ENCODE results near the gene ACOT7. TPM values are rescaled to one million over a fixed set of nuclear protein-coding genes. Genes with fewer than 3 reads are reported as not detected.

Gene ACOT7
- total and polyA plus RNA-seq, 2 of the 13 experiments (the other 11 are each of a cell fraction or from before 2014, with no cell fraction given) = 33.0 to 55.8 TPM

GRCh38 chr1:6245086-6245868, 148.3 kb downstream of the ACOT7 start (continued):
- no peak for TF ChIP-seq MATR3 (CRISPR knock-in tag; IDR thresholded peaks at IDR 0.05)
- peak; percentile 93; the same call in 1 of the 2 replicates for TF ChIP-seq THAP8 (CRISPR knock-in tag; IDR thresholded peaks at IDR 0.05; ENCODE audit: borderline replicate concordance)
- peak; percentile 98; the same call in 1 of the 2 replicates for TF ChIP-seq ZNF367 (CRISPR knock-in tag; IDR thresholded peaks at IDR 0.05; ENCODE audit: borderline replicate concordance)
- TF ChIP-seq SIN3A (IDR thresholded peaks at IDR 0.05; ENCODE audit: borderline replicate concordance, low read depth, low read length) = peak; percentile 63; the same call in 1 of the 2 replicates
- TF ChIP-seq ZNF616 (CRISPR knock-in tag; IDR thresholded peaks at IDR 0.05; ENCODE audit: low read depth) = peak; percentile 98
- no peak for TF ChIP-seq SUZ12 (IDR thresholded peaks at IDR 0.05; ENCODE audit: low read depth, low read length)
- peak; percentile 97 for TF ChIP-seq GLMP (CRISPR knock-in tag; IDR thresholded peaks at IDR 0.05; ENCODE audit: borderline replicate concordance)

- BruUV-seq (replicated peaks) = no TSS peak
- in situ Hi-C loops (cut with HindIII; ENCODE audit: extremely low pct_ligation_motif_present, low pct_unique_long_range_greater_than_20kb) = loop anchor here (5.0 to 10.0 kb wide), 3 partner anchors 38 to 170 kb away; partner anchors contain the start of gene HES2
- Histone ChIP-seq H3K9ac (ENCODE audit: insufficient read depth, low read depth, low read length) (no peak overlapping the region), H3K4me1 (ENCODE audit: insufficient read depth, low read length) (peaks cover 42% of the 10 kb centered on the region), H3K27me3 (ENCODE audit: control insufficient read depth in 1 of 2, insufficient read depth in 2 of 2, low read length in 2 of 2) (peaks cover 15 to 57% of the 10 kb centered on the region in 2 experiments), H3K36me3 (replicated peaks in 1 of 2; ENCODE audit: control insufficient read depth in 1 of 2, insufficient read depth in 2 of 2, low read length in 2 of 2) (no peaks in the 10 kb centered on the region), H3K4me3 (replicated peaks in 1 of 3; ENCODE audit: insufficient read depth in 1 of 3, low read depth in 2 of 3, low read length in 3 of 3) (no peak overlapping the region), H3K4me2 (ENCODE audit: low read depth, low read length) (no peak overlapping the region), H4K20me1 (ENCODE audit: insufficient read depth, low read length) (0 out of 2 replicates have a peak, but pooled peaks cover 5% of the 10 kb centered on the region), H3K79me2 (ENCODE audit: insufficient read depth, low read length) (no peaks in the 10 kb centered on the region), H2AFZ (ENCODE audit: low read length) (no peak overlapping the region), H3K27ac (ENCODE audit: extremely low read length, insufficient read depth, low read length) (no peak overlapping the region), H3K9me3 (ENCODE audit: low read length) (no peaks in the 10 kb centered on the region)
- ATAC-seq (no peak), FAIRE-seq (no peak), DNase-seq (ENCODE audit: low spot score) (no peak)
- CTCF ChIA-PET (ENCODE audit: low intra/inter-chr PET ratio, low total read pairs) = interaction anchor here (1.6 to 1.9 kb wide), 2 partner anchors 39 to 192 kb away, joined by 7 to 9 read pairs; partner anchors contain the start of gene RNF207
- intact Hi-C loops (cut with micrococcal nuclease; ENCODE audit: unreplicated experiment) = loop anchor here (5.0 to 10.0 kb wide), 2 partner anchors 140 to 148 kb away; partner anchors contain the start of gene ACOT7
- POLR2A ChIA-PET = interaction anchor here (0.8 kb wide), 1 partner anchor 9 kb away, joined by 4 read pairs; the partner anchor contains the start of gene ICMT
- TF ChIP-seq PAWR (CRISPR knock-in tag; IDR thresholded peaks at IDR 0.05; ENCODE audit: borderline replicate concordance) = 0 out of 2 replicates have a peak, but pooled peaks have one; percentile 1
- 0 out of 2 replicates have a peak, but pooled peaks have one; percentile 2 for TF ChIP-seq ZSCAN29 (CRISPR knock-in tag; conservative IDR thresholded peaks at IDR 0.05)
- peak; percentile 70 for TF ChIP-seq PCBP2 (optimal IDR thresholded peaks at IDR 0.05; ENCODE audit: low read depth, low read length, poor library complexity, severe bottlenecking)
- TF ChIP-seq NPAS2 (CRISPR knock-in tag; IDR thresholded peaks at IDR 0.05; ENCODE audit: borderline replicate concordance) = peak; percentile 4; the same call in 1 of the 2 replicates
- no peak for TF ChIP-seq GPN1 (CRISPR knock-in tag; IDR thresholded peaks at IDR 0.05; ENCODE audit: borderline replicate concordance)
- TF ChIP-seq PCBP1 (IDR thresholded peaks at IDR 0.05; ENCODE audit: borderline replicate concordance, low read depth, low read length) = peak; percentile 95
- no peak for TF ChIP-seq SIN3B (IDR thresholded peaks at IDR 0.05; ENCODE audit: low read length)
- 41% methylated on average over 24 of the region's 24 CpGs for WGBS (ENCODE audit: low lambda C conversion rate)
These were observed 149.0 kb downstream of the ACOT7 start for GRCh38 chr1:6244401-6245049.

Measured in HepG2 (cell line).